ENCODE measurements around the gene SLC8A1.

SLC8A1 gene

DNA sequence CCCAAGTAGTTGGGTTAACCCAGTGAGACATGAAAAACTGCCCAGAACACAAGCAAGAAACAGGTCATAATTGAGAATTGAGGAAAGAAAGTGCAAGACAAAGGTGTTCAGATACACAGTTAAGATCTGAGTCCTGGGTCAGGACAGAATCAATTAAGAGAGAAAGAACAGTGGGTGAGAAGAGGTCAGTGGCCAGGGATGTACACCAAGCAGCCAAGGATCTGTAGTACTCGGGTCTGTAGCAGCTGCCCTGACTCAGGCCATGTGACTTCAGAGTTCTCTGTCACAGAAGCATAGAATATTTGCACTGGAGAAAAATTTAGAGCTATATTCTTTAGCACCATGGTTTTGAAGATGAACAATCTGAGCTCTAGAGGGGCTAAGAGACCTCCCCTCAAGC, 141.6 kb downstream of the SLC8A1 start:
- DNase-seq (ENCODE audit: low spot score) = no peak

DNA sequence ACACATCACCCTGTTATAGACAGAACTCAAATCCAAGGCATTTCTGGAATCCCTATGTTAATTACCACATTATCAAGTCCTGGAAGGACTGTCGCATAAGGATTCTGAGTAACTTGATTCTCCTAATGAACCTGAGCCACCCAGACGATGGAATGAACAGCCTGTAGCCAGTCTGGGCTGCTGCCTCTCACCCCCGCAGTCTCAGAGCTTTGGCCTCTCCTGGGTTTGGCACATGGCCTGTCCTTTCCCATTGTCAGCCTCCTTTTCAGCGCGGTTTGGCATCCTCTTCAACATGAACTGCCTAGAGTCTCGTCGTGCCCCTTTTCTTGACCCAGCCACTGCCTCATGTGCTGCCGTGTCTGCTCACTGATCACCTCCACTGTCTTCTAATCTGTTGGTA, 147.6 kb downstream of the SLC8A1 start:
- no peak for DNase-seq (ENCODE audit: low spot score)

DNA sequence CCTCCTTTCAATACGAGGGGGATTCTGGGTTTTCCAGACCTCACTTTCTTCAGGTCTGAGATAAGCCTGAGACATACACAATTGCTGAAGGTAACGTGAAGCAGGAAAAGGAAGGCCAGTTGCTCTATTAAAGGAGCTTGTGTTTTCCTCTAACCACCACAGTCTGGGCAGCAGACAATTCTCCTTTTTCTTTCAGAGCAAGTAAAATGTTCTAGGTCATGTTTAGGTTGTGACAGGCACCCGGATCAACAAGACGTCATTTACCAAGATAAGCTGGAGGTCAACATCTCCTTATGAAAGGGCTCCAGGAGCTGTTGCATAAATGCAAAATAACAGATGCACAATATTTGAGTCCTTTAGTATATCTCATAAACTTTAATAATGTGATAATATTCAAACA, 148.1 kb downstream of the SLC8A1 start:
- no peak for DNase-seq (ENCODE audit: low spot score)

DNA sequence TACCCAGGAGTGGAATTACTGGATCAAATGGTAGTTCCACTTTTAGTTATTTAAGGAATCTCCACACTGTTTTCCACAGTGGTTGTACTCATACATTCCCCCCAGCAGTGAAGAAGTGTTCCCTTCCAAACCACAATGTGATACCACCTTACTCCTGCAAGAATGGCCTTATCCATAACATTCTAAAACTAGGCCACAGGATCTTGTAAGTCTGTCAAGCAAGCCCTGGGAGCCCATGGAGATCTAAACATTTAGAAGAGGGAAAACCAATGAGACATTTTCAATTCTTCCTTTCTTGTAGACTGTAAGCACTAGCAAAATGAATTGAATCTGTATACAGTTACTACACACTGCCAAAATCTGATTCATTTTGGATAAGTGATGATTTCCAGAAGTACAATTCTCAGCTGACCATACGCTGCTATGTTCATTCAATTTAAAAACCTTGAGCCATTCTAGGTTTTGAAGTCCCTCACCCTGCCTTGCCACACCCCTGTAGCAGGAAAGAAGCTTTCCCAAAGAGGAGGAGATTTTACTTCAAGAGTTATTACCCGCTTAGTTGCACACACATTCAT, 149.1 kb downstream of the SLC8A1 start:
- DNase-seq (ENCODE audit: low spot score) = no peak

DNA sequence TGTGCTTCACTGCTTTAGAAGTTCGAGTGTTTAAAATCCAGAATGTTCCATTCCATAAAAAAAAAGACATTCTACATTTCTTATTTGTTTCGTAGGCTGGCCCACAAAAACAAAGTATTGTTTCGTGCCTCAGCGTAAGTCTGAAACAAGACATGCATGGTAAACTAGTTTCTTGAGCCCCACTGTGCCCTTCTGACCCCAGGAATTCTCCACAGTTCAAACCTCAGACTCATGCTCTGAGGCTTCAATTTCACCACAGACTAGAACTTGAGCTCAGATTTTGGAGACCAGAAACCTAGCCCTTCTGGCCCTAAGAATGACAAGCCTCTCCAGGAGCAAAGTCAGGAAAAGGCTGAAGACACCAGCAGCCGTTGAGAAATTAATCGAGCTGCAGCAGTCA, 151.5 kb downstream of the SLC8A1 start:
- DNase-seq (ENCODE audit: low spot score) = no peak

DNA sequence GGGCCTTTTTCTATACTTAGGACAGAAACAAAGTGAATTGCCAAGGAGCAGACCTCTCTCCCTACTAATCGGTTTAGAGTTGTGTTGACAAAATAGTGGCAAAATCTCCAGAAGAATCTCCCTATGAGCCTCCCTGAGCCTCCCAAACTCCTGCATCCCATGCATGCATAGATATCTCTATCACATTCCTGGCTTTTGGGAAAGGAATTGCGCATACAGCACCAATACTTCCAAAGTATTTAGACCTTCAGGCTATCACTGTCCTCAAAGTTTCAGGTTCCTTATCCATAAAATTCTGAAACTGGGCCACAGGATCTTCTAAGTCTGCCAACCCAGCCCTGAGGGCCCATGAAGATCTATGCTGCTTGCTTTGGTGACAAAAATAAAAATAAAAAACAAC, 152.1 kb downstream of the SLC8A1 start:
- DNase-seq (ENCODE audit: low spot score) = no peak

DNA sequence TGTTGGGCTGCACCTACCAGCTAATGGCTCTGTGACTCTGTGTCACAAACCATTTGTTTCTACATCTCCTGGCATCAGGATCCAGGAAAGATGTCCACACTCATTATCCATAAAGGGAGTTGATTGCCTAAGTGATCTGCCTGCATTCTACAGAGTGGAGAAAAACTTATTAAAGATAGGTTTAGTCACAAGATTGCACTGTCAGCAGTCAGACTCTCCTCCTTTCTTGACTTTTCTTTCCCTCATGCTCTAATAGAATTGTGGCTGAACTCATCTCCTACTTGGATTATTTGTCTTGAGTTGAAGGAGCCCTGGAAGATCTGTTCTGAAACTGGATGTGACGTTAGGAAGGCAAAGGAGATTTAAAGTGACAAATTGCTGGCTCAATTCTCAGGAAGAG, 152.7 kb downstream of the SLC8A1 start:
- no peak for DNase-seq (ENCODE audit: low spot score)

DNA sequence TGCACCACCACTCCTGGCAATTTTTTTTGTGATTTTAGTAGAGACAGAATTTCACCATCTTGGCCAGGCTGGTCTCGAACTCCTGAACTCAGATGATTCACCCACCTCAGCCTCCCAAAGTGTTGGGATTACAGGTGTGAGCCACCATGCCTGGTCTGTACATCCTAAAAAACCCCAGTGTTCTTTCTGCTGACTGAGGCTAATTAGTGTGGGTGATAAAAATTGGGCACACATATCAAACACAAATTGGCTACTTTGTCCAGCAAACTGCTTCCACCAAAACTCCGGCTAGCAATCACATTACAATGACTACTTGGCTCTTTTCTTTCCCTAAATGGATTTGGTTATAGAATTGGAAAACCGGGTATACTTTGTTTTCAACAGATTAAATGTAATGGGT, 153.9 kb downstream of the SLC8A1 start:
- DNase-seq (ENCODE audit: low spot score) = no peak

DNA sequence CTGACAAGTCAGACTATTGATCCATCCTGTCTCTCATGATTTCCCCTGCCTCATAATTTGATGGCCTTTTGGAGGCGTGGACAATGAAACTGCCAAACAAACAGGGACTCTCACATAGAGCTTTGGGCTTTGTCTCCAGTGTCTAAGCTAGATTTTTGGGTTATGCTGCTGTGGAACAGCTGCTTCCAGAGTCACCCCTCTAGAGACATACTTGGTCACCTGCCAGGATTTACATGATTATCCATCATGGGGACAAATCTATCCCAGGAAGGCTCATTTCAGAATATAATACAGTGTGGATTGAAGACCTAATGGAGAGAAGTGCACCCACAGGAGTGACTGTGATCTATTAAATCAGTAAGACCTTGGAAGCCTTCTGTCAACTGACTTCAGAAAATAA, 159.6 kb downstream of the SLC8A1 start:
- no peak for DNase-seq (ENCODE audit: low spot score)

DNA sequence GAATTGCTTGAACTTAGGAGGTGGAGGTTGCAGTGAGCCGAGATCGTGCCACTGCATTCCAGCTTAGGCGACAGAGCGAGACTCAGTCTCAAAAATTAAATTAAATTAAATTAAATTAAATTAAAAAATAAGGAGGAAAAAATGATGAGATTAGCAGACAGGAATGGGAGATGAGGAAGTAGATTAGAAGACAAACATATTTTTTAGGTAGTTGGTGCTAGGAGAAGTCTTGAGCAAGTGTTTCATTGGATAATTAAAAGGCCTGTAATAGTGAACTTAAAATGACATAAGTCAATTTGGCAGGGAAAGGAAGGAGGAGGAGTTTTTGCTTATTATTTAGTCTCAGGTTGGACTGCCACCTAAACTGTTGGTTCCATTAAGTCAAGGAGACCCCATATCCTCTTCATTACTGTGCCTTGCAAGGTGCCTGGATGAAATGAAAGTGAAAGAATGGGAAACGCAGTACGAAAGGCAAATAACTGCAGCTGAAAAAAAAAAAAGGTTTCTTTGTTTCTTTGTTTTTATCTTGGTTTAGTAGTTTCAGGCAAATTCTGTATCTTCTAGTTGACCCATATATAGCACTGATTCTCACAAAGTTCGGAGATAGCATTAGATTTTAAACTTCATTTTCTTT, 162.0 kb downstream of the SLC8A1 start:
- DNase-seq (ENCODE audit: low spot score) = no peak

DNA sequence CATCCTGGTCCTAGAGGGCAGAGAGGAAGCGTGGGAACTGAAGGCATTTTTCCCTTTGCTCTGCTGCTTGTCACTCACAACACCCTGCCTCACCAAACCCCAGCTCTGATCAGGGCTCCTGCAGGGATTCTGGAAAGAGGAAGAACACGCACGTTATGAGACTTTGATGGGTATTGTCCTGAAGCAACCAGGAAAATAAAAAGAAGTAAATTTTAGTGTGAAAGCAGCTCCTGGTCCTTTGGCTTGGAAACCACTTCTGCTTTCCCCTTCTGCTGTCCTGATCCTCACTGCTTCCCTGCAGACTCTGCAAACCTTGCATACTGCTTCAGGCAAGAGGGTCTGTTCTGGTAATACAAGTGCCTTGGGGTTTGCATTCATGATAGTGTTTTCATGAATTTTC, 164.1 kb downstream of the SLC8A1 start:
- DNase-seq (ENCODE audit: low spot score) = no peak

DNA sequence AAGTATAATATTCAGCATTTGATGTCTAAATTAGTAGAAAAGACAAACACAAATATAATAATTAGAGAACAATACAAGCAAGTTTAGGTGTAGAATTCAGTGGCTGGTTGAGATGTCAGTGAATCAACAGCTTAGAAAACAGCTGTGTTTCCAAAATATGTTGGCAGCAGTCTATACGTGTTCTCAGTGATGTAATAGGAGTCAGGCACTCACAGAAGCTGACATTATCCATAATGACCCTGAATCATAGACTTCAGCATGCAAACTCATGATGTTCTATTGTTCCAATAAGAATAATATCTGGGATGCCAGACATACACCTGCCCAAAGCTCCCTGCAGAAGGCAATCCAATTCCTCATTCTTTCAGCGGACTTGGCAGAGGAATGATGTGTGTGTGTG, 164.7 kb downstream of the SLC8A1 start:
- no peak for DNase-seq (ENCODE audit: low spot score)

DNA sequence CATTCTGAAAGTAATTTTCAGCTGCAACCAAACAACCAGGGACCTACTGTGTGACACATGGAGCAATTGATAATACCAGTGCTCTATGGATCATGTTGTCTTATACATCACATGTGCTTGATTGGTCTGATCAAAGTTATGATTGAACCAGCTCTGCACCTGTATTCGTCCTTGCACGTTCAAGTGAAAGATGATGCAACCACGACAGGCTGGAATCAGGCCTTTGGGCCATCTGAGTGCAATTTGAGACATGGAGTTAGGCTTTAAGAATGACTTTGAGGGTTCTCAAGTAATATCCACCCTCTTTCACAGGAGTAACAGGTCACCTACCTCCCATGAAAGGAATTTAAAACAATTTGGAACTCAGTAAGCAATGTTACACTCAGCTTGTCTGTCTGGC, 165.2 kb downstream of the SLC8A1 start:
- DNase-seq (ENCODE audit: low spot score) = no peak

DNA sequence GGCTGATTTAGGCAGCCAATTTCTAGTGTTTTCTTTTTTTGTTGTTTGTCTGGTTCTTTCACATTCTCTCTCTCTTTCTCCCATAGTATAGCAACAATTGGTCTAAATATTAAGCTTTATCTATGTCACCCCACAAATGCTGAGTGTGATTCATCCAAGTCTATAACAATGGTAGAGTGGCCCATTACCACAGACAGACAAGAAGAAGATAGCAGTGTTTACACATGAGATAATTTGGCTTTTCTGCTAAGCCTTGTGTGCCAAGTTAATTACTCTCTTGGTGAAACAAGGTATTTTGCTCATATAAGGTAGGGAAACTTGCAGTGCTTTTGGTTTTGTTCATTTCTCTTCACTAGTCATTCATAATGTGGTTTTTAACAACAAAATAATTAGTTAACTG, 166.5 kb downstream of the SLC8A1 start:
- no peak for DNase-seq (ENCODE audit: low spot score)

DNA sequence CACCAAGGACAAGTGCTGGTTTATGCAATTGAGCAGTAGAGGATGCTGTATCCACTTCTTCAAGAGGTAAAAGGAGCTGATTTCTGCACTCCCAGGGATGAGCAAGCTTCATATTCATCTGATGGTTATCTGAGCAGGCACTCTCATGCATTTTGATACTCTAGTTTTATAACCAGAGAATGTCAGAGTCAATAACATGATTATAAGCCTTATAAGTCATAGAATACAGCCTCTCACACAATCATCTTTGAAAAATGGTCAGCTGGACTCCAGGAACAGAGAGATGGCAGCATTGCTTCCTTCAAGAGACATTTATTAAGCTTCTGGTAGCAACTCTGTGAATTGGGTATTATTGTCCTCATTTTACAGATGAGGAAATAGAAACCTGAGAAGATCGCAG, 167.1 kb downstream of the SLC8A1 start:
- DNase-seq (ENCODE audit: low spot score) = no peak

DNA sequence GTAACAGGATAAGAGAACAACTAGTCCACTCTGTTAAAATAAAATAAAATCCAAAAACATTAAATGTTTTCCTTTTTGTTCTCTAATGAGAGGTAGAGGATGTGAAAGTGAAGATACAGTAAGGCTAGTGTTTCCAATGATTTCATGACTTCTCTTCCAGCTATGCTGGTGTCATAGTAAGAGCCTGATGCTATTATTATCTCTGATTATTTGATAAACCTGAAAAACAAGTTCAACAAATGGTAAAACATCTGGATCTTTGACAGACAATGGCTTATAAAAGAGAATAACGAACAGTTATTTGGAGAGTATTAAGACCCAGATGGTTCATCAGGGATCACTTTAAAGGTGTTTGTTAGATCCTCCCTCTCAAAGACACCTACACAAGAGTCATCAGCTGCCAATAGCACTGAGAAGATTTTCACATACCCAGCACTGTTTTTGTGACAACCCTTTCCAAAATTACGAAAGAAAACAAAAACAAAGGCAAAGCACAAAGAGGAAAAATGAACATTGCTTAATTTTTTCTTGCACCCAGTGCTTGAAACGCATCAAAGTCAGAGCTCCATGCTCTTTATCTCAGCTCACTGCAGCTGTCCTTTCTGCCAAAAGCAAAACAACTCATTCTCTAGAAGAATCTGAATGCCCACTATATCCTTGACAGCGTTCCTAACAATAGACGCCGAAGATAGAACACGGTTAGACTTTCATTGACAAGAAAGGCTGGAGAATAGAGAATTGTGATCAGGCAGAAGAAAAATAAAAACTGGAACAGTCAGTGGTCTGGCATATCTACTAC, 168.6 kb downstream of the SLC8A1 start:
- no peak for DNase-seq (ENCODE audit: low spot score)

DNA sequence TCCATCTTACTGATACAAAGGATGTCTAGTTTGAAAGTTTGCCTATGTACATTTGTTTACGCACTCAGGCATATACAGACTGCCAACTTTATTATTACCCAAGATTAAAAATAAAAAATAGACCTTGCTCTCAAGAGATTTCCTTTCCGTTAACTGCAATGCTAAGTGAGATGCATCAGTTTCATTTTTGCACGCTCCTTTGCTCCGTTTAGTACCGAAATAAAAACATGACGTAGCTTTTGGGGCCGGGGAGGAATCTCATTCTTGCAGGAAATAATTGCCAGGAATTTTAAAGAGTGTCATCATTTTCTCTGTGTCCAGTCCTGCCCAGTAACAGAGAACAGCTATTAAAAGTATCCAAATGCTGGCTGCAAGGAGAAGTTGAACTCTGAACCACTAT, 169.5 kb downstream of the SLC8A1 start:
- no peak for DNase-seq (ENCODE audit: low spot score)

DNA sequence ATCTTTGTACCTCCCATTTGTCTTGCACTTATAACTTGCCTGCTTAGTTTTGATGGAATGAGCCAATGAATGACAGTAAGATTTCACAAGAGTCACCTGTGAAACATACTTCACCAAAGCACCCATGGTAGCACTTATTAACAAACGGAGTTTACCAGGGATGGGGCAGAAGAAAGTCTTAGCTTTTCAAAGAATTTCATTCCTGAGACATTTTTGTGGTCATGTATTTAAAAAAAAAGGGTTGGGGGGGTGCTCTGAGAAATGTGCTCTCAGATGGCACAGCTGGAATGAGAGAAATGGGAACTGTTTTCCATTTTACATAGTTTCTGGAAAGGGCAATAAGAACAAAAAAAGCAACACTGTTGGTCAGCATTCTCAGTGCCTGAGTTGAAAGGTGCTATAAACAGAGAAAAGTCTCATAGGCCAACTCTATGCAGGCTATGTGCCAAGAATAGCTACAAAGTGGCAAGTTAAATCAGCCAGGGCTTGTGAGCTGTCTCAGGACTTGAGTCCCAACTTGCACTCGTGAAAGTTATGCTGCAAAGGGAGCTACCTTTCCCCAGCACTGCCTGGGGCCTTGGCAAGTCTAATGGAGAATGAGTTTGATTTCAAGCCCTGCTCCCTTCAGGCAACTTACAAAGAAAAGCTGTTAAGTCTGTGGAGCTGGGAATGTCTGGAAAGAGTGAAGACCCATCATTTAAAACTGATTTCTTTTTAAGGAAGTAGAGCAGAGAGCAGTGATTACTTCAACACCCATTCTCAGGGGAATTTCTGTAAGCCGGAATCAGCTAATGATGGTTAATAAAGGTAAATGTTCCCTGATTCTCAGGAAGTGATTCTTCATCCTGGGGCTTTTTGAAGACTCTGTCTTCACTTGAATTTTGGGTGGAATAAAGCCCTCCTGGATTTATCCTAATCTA, 170.6 kb downstream of the SLC8A1 start:
- no peak for DNase-seq (ENCODE audit: low spot score)

DNA sequence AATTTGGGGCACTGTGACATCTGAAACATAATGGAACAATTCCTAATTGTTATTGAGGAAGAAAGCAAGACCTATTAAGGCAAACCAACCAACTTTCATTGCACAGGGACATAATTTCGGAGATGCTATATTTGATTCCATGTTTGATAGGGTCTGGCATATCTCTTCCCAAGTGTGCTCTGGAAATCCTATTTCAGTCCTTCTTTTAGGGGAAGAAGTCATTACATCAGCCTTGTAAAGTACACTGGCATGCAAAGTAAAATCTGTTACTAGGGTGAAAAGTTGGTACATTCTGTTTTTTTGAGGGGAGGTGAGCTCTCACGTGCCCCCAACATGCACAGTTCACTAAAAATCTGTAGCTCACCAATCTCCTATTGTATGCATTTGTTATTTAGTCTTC, 172.4 kb downstream of the SLC8A1 start:
- DNase-seq (ENCODE audit: low spot score) = no peak

DNA sequence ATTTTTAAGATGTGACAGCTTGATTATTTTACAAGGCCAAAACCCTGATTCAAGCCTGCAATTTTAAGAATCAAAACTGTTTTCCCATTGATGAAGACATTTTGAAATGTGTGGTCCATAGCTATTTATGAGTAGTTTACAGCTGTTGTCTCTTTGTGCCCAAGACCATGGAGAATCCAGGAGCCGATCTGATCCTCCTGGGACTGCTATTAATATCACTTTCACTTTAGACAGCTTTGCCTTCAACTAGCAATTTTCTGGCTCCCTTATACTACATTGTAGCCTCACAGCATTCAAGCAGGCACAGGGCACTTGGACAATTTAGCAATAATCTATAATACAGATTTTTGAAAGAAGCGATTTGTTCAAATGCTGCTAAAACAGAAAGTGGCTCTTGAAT, 172.9 kb downstream of the SLC8A1 start:
- DNase-seq (ENCODE audit: low spot score) = no peak

DNA sequence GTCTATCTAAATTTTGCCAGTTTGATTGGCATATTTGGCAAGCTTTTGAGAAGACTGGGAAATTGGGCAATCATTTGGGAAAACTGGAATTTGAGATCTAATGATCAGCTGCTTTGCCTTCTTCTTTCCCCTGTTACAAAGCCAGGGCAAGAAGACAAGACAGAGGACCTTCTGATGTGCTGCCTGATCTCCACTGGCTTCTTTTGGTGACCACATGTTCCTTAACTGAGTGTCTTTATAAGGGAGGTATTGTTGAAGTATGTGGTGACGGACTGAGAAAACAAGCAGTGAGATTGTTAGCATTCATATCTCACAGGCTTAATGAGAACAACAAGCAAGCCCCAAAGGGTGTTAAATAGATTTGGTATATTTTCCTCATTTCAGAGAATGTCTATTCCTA, 175.8 kb downstream of the SLC8A1 start:
- DNase-seq (ENCODE audit: low spot score) = no peak

DNA sequence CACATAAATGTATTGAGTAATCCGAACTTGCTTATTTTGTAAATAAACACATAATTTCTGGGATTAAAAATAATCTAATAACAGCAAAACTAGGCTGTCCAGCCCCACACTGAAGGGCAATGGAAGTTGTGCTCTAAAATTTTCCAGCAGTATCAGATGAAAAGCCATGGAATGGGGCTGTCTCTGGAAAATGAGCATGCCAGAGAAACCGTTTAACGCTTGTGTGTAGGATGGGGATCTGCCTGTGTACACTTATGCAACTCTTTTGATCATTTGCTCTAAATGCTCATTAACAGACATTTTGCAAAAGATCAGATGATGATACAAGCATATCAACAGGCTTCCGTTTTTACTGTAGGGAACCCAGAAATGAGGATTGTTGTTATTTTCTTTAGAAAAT, 177.6 kb downstream of the SLC8A1 start:
- DNase-seq (ENCODE audit: low spot score) = no peak

DNA sequence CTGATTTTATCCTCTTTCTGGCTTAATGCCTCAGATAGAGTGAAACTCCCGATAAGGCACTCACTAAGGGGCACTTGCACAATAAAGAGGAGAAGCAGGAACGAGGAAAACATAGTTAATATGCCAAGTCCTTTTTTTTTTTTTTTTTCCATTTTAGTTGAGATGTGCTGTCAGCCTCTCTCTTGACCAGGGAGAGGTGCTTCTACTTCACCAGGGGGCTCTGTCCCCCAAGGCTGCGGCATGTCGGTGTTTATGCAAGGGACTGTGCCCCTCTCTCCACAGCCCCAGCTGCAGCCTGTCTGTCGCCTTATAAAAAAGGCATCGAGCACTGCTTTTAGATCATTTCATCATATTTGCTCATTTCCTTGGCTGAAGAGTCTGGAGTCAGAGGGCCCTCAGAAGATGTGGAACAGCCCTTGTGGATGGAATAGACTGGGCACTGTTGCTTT, 178.1 kb downstream of the SLC8A1 start:
- no peak for DNase-seq (ENCODE audit: low spot score)

Data from CD4-positive, alpha-beta T cell treated with Interleukin-6 at 100 ng/mL for 8 hours (primary cell).